Activated naive CD4-positive, alpha-beta T cell treated with anti-CD3 and anti-CD28 coated beads for 36 hours (primary cell): ENCODE results near the gene GORASP2. TPM values are rescaled to one million over a fixed set of nuclear protein-coding genes. Genes with fewer than 3 reads are reported as not detected.

Experiments used
- CTCF ChIA-PET: fragments of 350-600 bp; sonication (Branson Sonifier 250); formaldehyde crosslinking; loops from one replicate; lab custom pipeline; 2021; ENCODE audit warnings: antibody characterized with exemption; lab: Charles Lee
- DNase-seq: peaks from one replicate; pipeline ENCODE4 v3.0.0-alpha.2; 2020
- H3K27ac Mint-ChIP-seq: one replicate; pipeline ENCODE4 v1.8.0; 2021; ENCODE audit warnings: mild to moderate bottlenecking, mixed read lengths
- H3K27me3 Mint-ChIP-seq: one replicate; pipeline ENCODE4 v1.8.0; 2021; ENCODE audit warnings: low read depth, mixed read lengths
- H3K36me3 Mint-ChIP-seq: one replicate; pipeline ENCODE4 v1.8.0; 2021; ENCODE audit warnings: low read depth, mixed read lengths
- H3K4me1 Mint-ChIP-seq: one replicate; pipeline ENCODE4 v1.8.0; 2021; ENCODE audit warnings: low read depth, mixed read lengths
- H3K4me3 Mint-ChIP-seq: one replicate; pipeline ENCODE4 v1.8.0; 2021; ENCODE audit warnings: mild to moderate bottlenecking, moderate library complexity, mixed read lengths
- H3K9me3 Mint-ChIP-seq: one replicate; pipeline ENCODE4 v1.8.0; 2021; ENCODE audit warnings: mixed read lengths
- intact Hi-C: fragments of 100-400 bp; cut with micrococcal nuclease; formaldehyde crosslinking; loops from one replicate; pipeline ENCODE4 v1.15.1; 2023
- total RNA-seq, 2 experiments: library from RNA; stranded (reverse); gene quantifications; one replicate each; pipeline ENCODE4 v1.2.3, GENCODE V29; 2021

GORASP2 gene
- total RNA-seq, 2 experiments from 2014 or later = 57.1 to 60.2 TPM

- no peak overlapping the region for H3K27ac Mint-ChIP-seq
- intact Hi-C loops = no loop called here
- CTCF ChIA-PET = interaction anchor here (1.0 to 1.2 kb wide), 3 partner anchors 40 to 604 kb away, joined by 3 to 4 read pairs (median 3); partner anchors contain the start of gene GORASP2
- no peaks in the 10 kb centered on the region for H3K9me3 Mint-ChIP-seq
- peaks cover 18% of the 10 kb centered on the region for H3K36me3 Mint-ChIP-seq
- H3K4me3 Mint-ChIP-seq = no peak overlapping the region
- no peak for DNase-seq
- H3K4me1 Mint-ChIP-seq = peaks cover 6% of the 10 kb centered on the region
- no peaks in the 10 kb centered on the region for H3K27me3 Mint-ChIP-seq
Observed at GRCh38 chr2:170969030-170969429, 40.0 kb downstream of the GORASP2 start.

GRCh38 chr2:170969872-170970496, 40.9 kb downstream of the GORASP2 start:
- Mint-ChIP-seq H3K27ac (no peak overlapping the region), H3K9me3 (no peaks in the 10 kb centered on the region), H3K4me3 (no peak overlapping the region), H3K27me3 (no peaks in the 10 kb centered on the region), H3K36me3 (peaks cover 17% of the 10 kb centered on the region), H3K4me1 (peaks cover 9% of the 10 kb centered on the region)
- intact Hi-C loops = loop anchor here (5.0 to 10.0 kb wide), 3 partner anchors 555 to 1127 kb away; partner anchors contain the start of gene CYBRD1
- CTCF ChIA-PET = interaction anchor here (1.0 kb wide), 1 partner anchor 603 kb away, joined by 3 read pairs; no protein-coding TSS in a partner anchor
- no peak for DNase-seq

- Mint-ChIP-seq H3K27me3 (no peaks in the 10 kb centered on the region), H3K36me3 (peaks cover 12% of the 10 kb centered on the region), H3K9me3 (no peaks in the 10 kb centered on the region), H3K4me3 (no peak overlapping the region), H3K27ac (no peak overlapping the region), H3K4me1 (peaks cover 9% of the 10 kb centered on the region)
- intact Hi-C loops = loop anchor here (5.0 to 10.0 kb wide), 3 partner anchors 554 to 1126 kb away; partner anchors contain the start of gene CYBRD1
- CTCF ChIA-PET = no interaction called here
- no peak for DNase-seq
Observed at GRCh38 chr2:170971071-170971470, 42.0 kb downstream of the GORASP2 start.

GRCh38 chr2:170972296-170973224, 43.5 kb downstream of the GORASP2 start:
- H3K4me3 Mint-ChIP-seq = peak overlapping the region; percentile 66
- peaks cover 9% of the 10 kb centered on the region for H3K4me1 Mint-ChIP-seq
- no peak for DNase-seq
- CTCF ChIA-PET = interaction anchor here (0.5 to 2.0 kb wide), 22 partner anchors 12 to 602 kb away, joined by 3 to 15 read pairs (median 3); partner anchors contain the start of gene GORASP2
- peaks cover 6% of the 10 kb centered on the region for H3K36me3 Mint-ChIP-seq
- intact Hi-C loops = loop anchor here (1.0 to 10.0 kb wide), 12 partner anchors 44 to 1125 kb away; partner anchors contain the start of genes CYBRD1 and DCAF17
- no peaks in the 10 kb centered on the region for H3K9me3 Mint-ChIP-seq
- H3K27me3 Mint-ChIP-seq = no peaks in the 10 kb centered on the region
- H3K27ac Mint-ChIP-seq = no peak overlapping the region

GRCh38 chr2:170973225-170973491, 44.1 kb downstream of the GORASP2 start:
- Mint-ChIP-seq H3K4me3 (peak overlapping the region; percentile 66), H3K4me1 (peaks cover 9% of the 10 kb centered on the region), H3K36me3 (peaks cover 5% of the 10 kb centered on the region), H3K9me3 (no peaks in the 10 kb centered on the region), H3K27ac (peak overlapping the region; percentile 46), H3K27me3 (no peaks in the 10 kb centered on the region)
- CTCF ChIA-PET = interaction anchor here (0.5 to 2.0 kb wide), 20 partner anchors 11 to 603 kb away, joined by 3 to 15 read pairs (median 4); partner anchors contain the start of gene GORASP2
- intact Hi-C loops = loop anchor here (1.0 to 10.0 kb wide), 12 partner anchors 45 to 1124 kb away; partner anchors contain the start of genes CYBRD1 and DCAF17
- DNase-seq = no peak

DNA sequence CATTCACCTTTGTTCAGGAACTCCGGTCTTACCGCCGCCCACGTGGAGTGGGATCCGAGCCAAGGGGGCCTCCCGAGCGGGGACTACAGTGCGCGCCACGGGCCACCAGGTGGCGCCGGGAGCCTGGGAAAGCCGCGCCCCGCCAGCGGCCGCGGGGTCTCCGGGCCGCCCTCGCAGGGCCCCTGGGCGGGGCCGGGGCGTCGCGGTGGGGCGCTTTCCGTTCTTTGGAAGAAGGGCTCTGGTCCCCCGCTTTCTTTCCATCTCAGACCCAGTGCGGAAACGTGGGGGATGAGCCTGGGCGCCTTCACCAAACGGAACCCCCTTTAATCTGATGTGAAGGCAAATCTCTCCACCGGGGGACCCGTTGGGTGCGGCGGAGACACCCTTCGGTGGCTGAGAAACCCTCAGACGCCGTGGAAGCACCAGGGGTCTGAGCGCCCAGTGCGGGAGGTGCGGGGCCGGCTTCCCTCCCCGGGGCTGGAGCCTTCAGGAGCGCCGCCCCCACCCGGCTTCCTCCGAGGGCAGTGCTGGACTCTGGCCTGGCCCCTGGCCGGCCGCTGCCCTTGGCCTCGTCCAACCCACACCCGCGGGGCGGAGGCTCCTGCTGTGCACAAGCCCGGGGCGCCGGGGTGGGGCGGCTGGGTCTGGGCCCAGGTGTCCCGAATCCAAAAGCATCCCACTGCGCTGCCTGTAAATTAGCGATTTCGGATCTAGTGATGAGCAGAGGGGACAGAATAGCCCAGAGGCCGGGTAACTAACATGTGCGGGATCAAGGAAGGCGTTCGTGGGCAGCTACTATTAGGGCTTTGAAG, 44.6 kb downstream of the GORASP2 start:
- intact Hi-C loops = loop anchor here (1.0 to 10.0 kb wide), 12 partner anchors 45 to 1124 kb away; partner anchors contain the start of genes CYBRD1 and DCAF17
- H3K36me3 Mint-ChIP-seq = no peaks in the 10 kb centered on the region
- CTCF ChIA-PET = interaction anchor here (0.6 to 2.0 kb wide), 17 partner anchors 11 to 508 kb away, joined by 3 to 15 read pairs (median 4); partner anchors contain the start of gene GORASP2

DNA sequence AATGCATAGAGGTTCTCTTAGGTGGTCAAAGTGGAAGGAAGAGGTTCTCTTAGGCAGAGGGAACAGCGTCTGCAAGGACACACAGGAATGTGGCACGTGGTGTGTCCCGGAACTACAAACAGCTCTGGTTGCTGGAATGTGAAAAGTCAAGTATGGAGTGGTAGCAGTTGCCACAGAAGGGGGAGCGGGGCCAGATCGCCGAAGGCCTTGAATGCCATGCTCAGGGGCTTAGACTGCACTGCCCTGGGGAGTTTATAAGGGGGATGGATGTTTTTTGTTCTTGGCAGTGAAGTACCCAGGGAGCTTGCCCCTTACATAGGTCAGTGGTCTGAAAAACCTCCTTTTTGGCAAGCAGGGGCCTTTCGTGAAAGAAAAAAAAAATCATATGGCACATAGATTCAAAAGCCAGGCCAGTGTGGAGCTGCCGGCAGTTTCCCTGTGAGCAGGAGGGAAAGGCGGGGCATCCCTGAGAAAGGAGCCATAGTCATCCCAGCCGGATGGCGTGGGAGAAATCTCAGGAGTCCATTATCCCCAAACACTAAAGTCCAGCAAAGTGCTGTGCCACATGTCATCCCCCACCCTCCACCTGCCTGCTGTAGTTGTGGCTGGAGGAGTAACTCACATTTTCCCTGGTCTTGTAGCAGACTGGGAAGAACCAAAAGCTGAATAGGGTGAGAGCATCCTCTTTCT, 45.4 kb downstream of the GORASP2 start:
- Mint-ChIP-seq H3K27ac (peak overlapping the region; percentile 48), H3K36me3 (no peaks in the 10 kb centered on the region)
- CTCF ChIA-PET = interaction anchor here (0.6 to 1.4 kb wide), 4 partner anchors 43 to 442 kb away, joined by 3 to 5 read pairs (median 5); partner anchors contain the start of gene GORASP2

More for the DNA sequence above, 44.6 kb downstream of the GORASP2 start:
- H3K27me3 Mint-ChIP-seq = no peaks in the 10 kb centered on the region
- H3K4me1 Mint-ChIP-seq = peaks cover 9% of the 10 kb centered on the region
- no peaks in the 10 kb centered on the region for H3K9me3 Mint-ChIP-seq
- H3K4me3 Mint-ChIP-seq = peak overlapping the region; percentile 66
- peak; percentile 92 for DNase-seq
- H3K27ac Mint-ChIP-seq = peak overlapping the region; percentile 48

GRCh38 chr2:170975127-170975942, 46.3 kb downstream of the GORASP2 start:
- DNase-seq = no peak
- Mint-ChIP-seq H3K4me1 (peaks cover 9% of the 10 kb centered on the region), H3K9me3 (no peaks in the 10 kb centered on the region), H3K27me3 (no peaks in the 10 kb centered on the region), H3K36me3 (no peaks in the 10 kb centered on the region), H3K27ac (no peak overlapping the region), H3K4me3 (no peak overlapping the region)
- intact Hi-C loops = loop anchor here (10.0 kb wide), 1 partner anchor 549 kb away; the partner anchor contains the start of gene CYBRD1
- CTCF ChIA-PET = interaction anchor here (0.6 to 1.4 kb wide), 4 partner anchors 42 to 441 kb away, joined by 3 to 5 read pairs (median 5); partner anchors contain the start of gene GORASP2

More for the DNA sequence above, 45.4 kb downstream of the GORASP2 start:
- DNase-seq = no peak
- H3K4me3 Mint-ChIP-seq = peak overlapping the region; percentile 66
- intact Hi-C loops = loop anchor here (5.0 to 10.0 kb wide), 3 partner anchors 550 to 1123 kb away; partner anchors contain the start of gene CYBRD1
- H3K9me3 Mint-ChIP-seq = no peaks in the 10 kb centered on the region
- peaks cover 9% of the 10 kb centered on the region for H3K4me1 Mint-ChIP-seq
- no peaks in the 10 kb centered on the region for H3K27me3 Mint-ChIP-seq

DNA sequence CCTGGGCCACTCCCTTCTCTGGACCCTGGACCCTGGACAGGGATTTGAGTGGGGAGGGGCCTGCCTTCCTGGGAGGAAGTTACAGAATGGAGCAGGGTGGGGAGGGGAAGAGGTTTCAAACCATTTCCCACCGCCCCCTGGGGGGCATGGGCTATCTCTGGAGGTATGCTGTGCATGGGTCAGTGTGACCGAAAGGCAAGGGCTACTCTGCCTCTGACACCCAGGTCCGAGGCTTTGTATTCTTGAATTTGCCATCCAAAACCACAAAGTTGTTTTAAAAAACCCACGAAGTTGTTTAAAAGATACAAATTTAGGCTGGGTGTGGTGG, 46.9 kb downstream of the GORASP2 start:
- no peak overlapping the region for H3K27ac Mint-ChIP-seq
- intact Hi-C loops = loop anchor here (10.0 kb wide), 1 partner anchor 549 kb away; the partner anchor contains the start of gene CYBRD1
- CTCF ChIA-PET = no interaction called here

GRCh38 chr2:170984079-170984478, 55.0 kb downstream of the GORASP2 start:
- no peak overlapping the region for H3K4me3 Mint-ChIP-seq
- DNase-seq = no peak

More for the DNA sequence above, 46.9 kb downstream of the GORASP2 start:
- DNase-seq = no peak
- Mint-ChIP-seq H3K36me3 (no peaks in the 10 kb centered on the region), H3K4me1 (peaks cover 9% of the 10 kb centered on the region), H3K27me3 (no peaks in the 10 kb centered on the region), H3K4me3 (no peak overlapping the region), H3K9me3 (no peaks in the 10 kb centered on the region)

More at GRCh38 chr2:170984079-170984478, 55.0 kb downstream of the GORASP2 start:
- H3K9me3 Mint-ChIP-seq = no peaks in the 10 kb centered on the region
- H3K36me3 Mint-ChIP-seq = no peaks in the 10 kb centered on the region
- CTCF ChIA-PET = interaction anchor here (0.6 to 1.2 kb wide), 5 partner anchors 11 to 617 kb away, joined by 3 to 5 read pairs (median 3); no protein-coding TSS in a partner anchor
- H3K27me3 Mint-ChIP-seq = no peaks in the 10 kb centered on the region
- H3K4me1 Mint-ChIP-seq = peaks cover 4% of the 10 kb centered on the region
- no peak overlapping the region for H3K27ac Mint-ChIP-seq
- intact Hi-C loops = no loop called here
